SK-N-SH (cell line): Measurements from ENCODE around the gene LRRC34. TPM values are rescaled to one million over a fixed set of nuclear protein-coding genes. Genes with fewer than 3 reads are reported as not detected.

Source experiments
- CTCF ChIA-PET: fragments of 300-600, 350-600 bp; formaldehyde crosslinking; extraction: SDS; loops from one replicate; lab custom pipeline; 2021; lab: Yijun Ruan, JAX
- POLR2A ChIA-PET: fragments of 350-600 bp; sonication (Branson Sonifier 250); formaldehyde crosslinking; extraction: SDS; loops from one replicate; lab custom pipeline; 2020; ENCODE audit warnings: antibody characterized with exemption, inconsistent platforms; lab: Yijun Ruan, JAX
- DNase-seq: peaks from one replicate; pipeline ENCODE4 v3.0.0; 2012
- H2AFZ ChIP-seq: fragments of 200-600 bp; sonication (generic); 2 replicates; pipeline ENCODE4 v1.8.1; 2016; ENCODE audit warnings: antibody characterized with exemption, mild to moderate bottlenecking, low read depth
- H3F3A ChIP-seq: fragments of 200-600 bp; sonication (generic); replicated peaks from 2 replicates; pipeline ENCODE3; 2016; ENCODE audit warnings: antibody characterized with exemption, mild to moderate bottlenecking; ENCODE audit not compliant: insufficient read depth
- H3K27ac ChIP-seq, 2 experiments: fragments of 200-500 bp in 1 of 2; fragments of 200-600 bp in 1 of 2; sonication (Bioruptor generic) in 1 of 2; sonication (generic), shearing (Covaris generic) in 1 of 2; 2 replicates each; pipeline versions ENCODE4 v1.5.1 to v1.6.1; 2014 to 2016; ENCODE audit warnings: low read depth in 2 of 2, inconsistent platforms in 1 of 2, low read length in 1 of 2, mild to moderate bottlenecking in 1 of 2, mixed read lengths in 1 of 2
- H3K27me3 ChIP-seq: fragments of 200-600 bp; sonication (generic), shearing (Covaris generic); 2 replicates; pipeline ENCODE4 v1.6.1; 2016; ENCODE audit warnings: mixed run types; ENCODE audit not compliant: insufficient read depth
- H3K36me3 ChIP-seq, 2 experiments: fragments of 200-500 bp in 1 of 2; fragments of 200-600 bp in 1 of 2; sonication (Bioruptor generic) in 1 of 2; sonication (generic) in 1 of 2; replicated peaks in 1 of 2; 2 replicates each; pipeline versions ENCODE3 to v1.5.1; 2014 to 2016; ENCODE audit warnings: low read length in 1 of 2, mild to moderate bottlenecking in 1 of 2; ENCODE audit not compliant: insufficient read depth in 2 of 2, control insufficient read depth in 1 of 2
- H3K4me1 ChIP-seq, 2 experiments: fragments of 200-500 bp in 1 of 2; fragments of 200-600 bp in 1 of 2; sonication (Bioruptor generic) in 1 of 2; sonication (generic), shearing (Covaris generic) in 1 of 2; 2 replicates each; pipeline versions ENCODE4 v1.5.1 to v1.6.1; 2014 to 2016; ENCODE audit warnings: low read depth in 1 of 2, low read length in 1 of 2, mixed run types in 1 of 2; ENCODE audit not compliant: insufficient read depth in 2 of 2, control insufficient read depth in 1 of 2
- H3K4me2 ChIP-seq: fragments of 200-600 bp; sonication (generic), shearing (Covaris generic); 2 replicates; pipeline ENCODE4 v1.6.1; 2017; ENCODE audit warnings: mixed run types
- H3K4me3 ChIP-seq, 2 experiments: fragments of 200-500 bp in 1 of 2; fragments of 200-600 bp in 1 of 2; sonication (Bioruptor generic) in 1 of 2; sonication (generic), shearing (Covaris generic) in 1 of 2; 2 replicates each; pipeline versions ENCODE4 v1.5.1 to v1.8.1; 2014 to 2016; ENCODE audit warnings: low read depth in 2 of 2, inconsistent platforms in 1 of 2, low read length in 1 of 2, mild to moderate bottlenecking in 1 of 2, mixed read lengths in 1 of 2, moderate library complexity in 1 of 2
- H3K79me2 ChIP-seq: fragments of 200-600 bp; sonication (generic); 2 replicates; pipeline ENCODE4 v1.8.1; 2017; ENCODE audit warnings: mild to moderate bottlenecking; ENCODE audit not compliant: insufficient read depth
- H3K9ac ChIP-seq: fragments of 200-600 bp; sonication (generic); 2 replicates; pipeline ENCODE4 v1.6.1; 2017; ENCODE audit warnings: mixed run types
- H3K9me2 ChIP-seq: fragments of 200-600 bp; sonication (generic); 2 replicates; pipeline ENCODE4 v1.6.1; 2017; ENCODE audit warnings: mixed run types
- H3K9me3 ChIP-seq: fragments of 200-600 bp; sonication (generic); 2 replicates; pipeline ENCODE4 v1.6.1; 2017; ENCODE audit warnings: mixed run types, mild to moderate bottlenecking, moderate library complexity
- H4K20me1 ChIP-seq: fragments of 200-600 bp; sonication (generic); 2 replicates; pipeline ENCODE4 v1.6.1; 2017; ENCODE audit warnings: mild to moderate bottlenecking, mixed run types; ENCODE audit not compliant: insufficient read depth
- CHD2 ChIP-seq: fragments of 150-350 bp; IDR thresholded peaks from 2 replicates; pipeline ENCODE4 v1.6.1; 2018; ENCODE audit warnings: low read length; ENCODE audit not compliant: partially characterized antibody
- ELF1 ChIP-seq: IDR thresholded peaks from 2 replicates; pipeline ENCODE4 v1.4.0; 2012
- FOSL2 ChIP-seq: IDR thresholded peaks from 2 replicates; pipeline ENCODE4 v1.4.0; 2012; ENCODE audit warnings: low read depth, mild to moderate bottlenecking, moderate library complexity, borderline replicate concordance
- JUND ChIP-seq: IDR thresholded peaks from 2 replicates; pipeline ENCODE4 v1.4.0; 2012
- MAX ChIP-seq: IDR thresholded peaks from 2 replicates; pipeline ENCODE4 v1.4.0; 2012; ENCODE audit warnings: low read depth
- MEF2A ChIP-seq: IDR thresholded peaks from 2 replicates; pipeline ENCODE4 v1.4.0; 2012; ENCODE audit warnings: low read depth, borderline replicate concordance
- NRF1 ChIP-seq: IDR thresholded peaks from 2 replicates; pipeline ENCODE4 v1.6.1; 2012; ENCODE audit warnings: low read depth, mild to moderate bottlenecking, low read length
- RCOR1 ChIP-seq: fragments of 150-350 bp; IDR thresholded peaks from 2 replicates; pipeline ENCODE4 v1.6.1; 2017; ENCODE audit warnings: antibody characterized with exemption, low read length
- RXRA ChIP-seq: IDR thresholded peaks from 2 replicates; pipeline ENCODE4 v1.4.0; 2012; ENCODE audit warnings: low read depth, mild to moderate bottlenecking, borderline replicate concordance
- SIN3A ChIP-seq: IDR thresholded peaks from 2 replicates; pipeline ENCODE4 v1.6.1; 2012; ENCODE audit warnings: low read depth, mild to moderate bottlenecking, low read length, moderate library complexity, borderline replicate concordance
- USF2 ChIP-seq: fragments of 150-350 bp; IDR thresholded peaks from 2 replicates; pipeline ENCODE4 v1.6.1; 2017; ENCODE audit warnings: antibody characterized with exemption, low read length, low read depth, borderline replicate concordance
- WGBS: methylation state at CpG from one replicate; pipeline ENCODE4 v1.1.6; 2017; ENCODE audit warnings: low lambda C conversion rate; 5-methylcytosine and 5-hydroxymethylcytosine counted together
- polyA plus RNA-seq, 3 experiments: library from polyadenylated mRNA; depleted of rRNA; stranded (reverse); fragments of >200 nt; gene quantifications; 2 replicates each; pipeline ENCODE4 v1.2.3, GENCODE V29; 2012
- TF ChIP-seq, protein P1 (sequence below): IDR thresholded peaks from 2 replicates; pipeline ENCODE4 v1.6.1; 2012; ENCODE audit warnings: mild to moderate bottlenecking, low read depth, low read length, moderate library complexity

The LRRC34 gene
- polyA plus RNA-seq, 1 of the 3 experiments (the other 2 are of a cell fraction), result 1.6 TPM

- Histone ChIP-seq H3K9ac (no peak overlapping the region), H3K36me3 (peaks cover 57 to 83% of the 10 kb centered on the region in 2 experiments), H3K9me2 (no peaks in the 10 kb centered on the region), H2AFZ (no peak overlapping the region), H4K20me1 (no peaks in the 10 kb centered on the region), H3K9me3 (no peaks in the 10 kb centered on the region), H3K4me3 (no peak overlapping the region), H3K4me2 (no peak overlapping the region), H3K27me3 (no peaks in the 10 kb centered on the region), H3F3A (peaks cover 22% of the 10 kb centered on the region), H3K27ac (no peak overlapping the region), H3K79me2 (peaks cover 4% of the 10 kb centered on the region), H3K4me1 (0 out of 4 replicates have a peak, but pooled peaks cover 0 to 4% of the 10 kb centered on the region in 2 experiments)
- ChIA-PET POLR2A (interaction anchor here (0.7 kb wide), 1 partner anchor 10 kb away, joined by 4 read pairs; no protein-coding TSS in a partner anchor), CTCF (interaction anchor here (0.6 kb wide), 1 partner anchor 22 kb away, joined by 3 read pairs; the partner anchor contains the start of genes LRRC34 and LRRIQ4)
- no peak for TF ChIP-seq RXRA
- TF ChIP-seq, protein P1, sequence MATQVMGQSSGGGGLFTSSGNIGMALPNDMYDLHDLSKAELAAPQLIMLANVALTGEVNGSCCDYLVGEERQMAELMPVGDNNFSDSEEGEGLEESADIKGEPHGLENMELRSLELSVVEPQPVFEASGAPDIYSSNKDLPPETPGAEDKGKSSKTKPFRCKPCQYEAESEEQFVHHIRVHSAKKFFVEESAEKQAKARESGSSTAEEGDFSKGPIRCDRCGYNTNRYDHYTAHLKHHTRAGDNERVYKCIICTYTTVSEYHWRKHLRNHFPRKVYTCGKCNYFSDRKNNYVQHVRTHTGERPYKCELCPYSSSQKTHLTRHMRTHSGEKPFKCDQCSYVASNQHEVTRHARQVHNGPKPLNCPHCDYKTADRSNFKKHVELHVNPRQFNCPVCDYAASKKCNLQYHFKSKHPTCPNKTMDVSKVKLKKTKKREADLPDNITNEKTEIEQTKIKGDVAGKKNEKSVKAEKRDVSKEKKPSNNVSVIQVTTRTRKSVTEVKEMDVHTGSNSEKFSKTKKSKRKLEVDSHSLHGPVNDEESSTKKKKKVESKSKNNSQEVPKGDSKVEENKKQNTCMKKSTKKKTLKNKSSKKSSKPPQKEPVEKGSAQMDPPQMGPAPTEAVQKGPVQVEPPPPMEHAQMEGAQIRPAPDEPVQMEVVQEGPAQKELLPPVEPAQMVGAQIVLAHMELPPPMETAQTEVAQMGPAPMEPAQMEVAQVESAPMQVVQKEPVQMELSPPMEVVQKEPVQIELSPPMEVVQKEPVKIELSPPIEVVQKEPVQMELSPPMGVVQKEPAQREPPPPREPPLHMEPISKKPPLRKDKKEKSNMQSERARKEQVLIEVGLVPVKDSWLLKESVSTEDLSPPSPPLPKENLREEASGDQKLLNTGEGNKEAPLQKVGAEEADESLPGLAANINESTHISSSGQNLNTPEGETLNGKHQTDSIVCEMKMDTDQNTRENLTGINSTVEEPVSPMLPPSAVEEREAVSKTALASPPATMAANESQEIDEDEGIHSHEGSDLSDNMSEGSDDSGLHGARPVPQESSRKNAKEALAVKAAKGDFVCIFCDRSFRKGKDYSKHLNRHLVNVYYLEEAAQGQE, result no peak
- 0 out of 2 replicates have a peak, but pooled peaks have one; percentile 12 for TF ChIP-seq FOSL2
- no peak for TF ChIP-seq USF2
- TF ChIP-seq SIN3A, result no peak
- no peak for TF ChIP-seq MAX
- no peak for DNase-seq
- WGBS, result 92% methylated on average over 4 of the region's 4 CpGs
Observed at GRCh38 chr3:169790687-169791429, 21.8 kb downstream of the LRRC34 start.

GRCh38 chr3:169790219-169790618 is 22.5 kb downstream of the LRRC34 start:
- DNase-seq, result no peak
- H3K9ac ChIP-seq, result no peak overlapping the region
- POLR2A ChIA-PET, result no interaction called here
- CTCF ChIA-PET, result no interaction called here
- TF ChIP-seq JUND, result no peak
- TF ChIP-seq MEF2A, result no peak
- no peak for TF ChIP-seq NRF1
- no peak for TF ChIP-seq RCOR1
- TF ChIP-seq CHD2, result no peak
- no peak for TF ChIP-seq ELF1
- H3K79me2 ChIP-seq, result peaks cover 4% of the 10 kb centered on the region
- H3K4me3 ChIP-seq, result no peak overlapping the region
- peaks cover 59 to 83% of the 10 kb centered on the region in 2 experiments for H3K36me3 ChIP-seq
- H3K4me1 ChIP-seq, result 0 out of 4 replicates have a peak, but pooled peaks cover 0 to 4% of the 10 kb centered on the region in 2 experiments
- no peak overlapping the region for H2AFZ ChIP-seq
- no peaks in the 10 kb centered on the region for H4K20me1 ChIP-seq
- H3K27me3 ChIP-seq, result no peaks in the 10 kb centered on the region
- H3K9me2 ChIP-seq, result no peaks in the 10 kb centered on the region
- no peak overlapping the region for H3K4me2 ChIP-seq
- no peak overlapping the region for H3K27ac ChIP-seq
- H3K9me3 ChIP-seq, result no peaks in the 10 kb centered on the region
- H3F3A ChIP-seq, result peaks cover 20% of the 10 kb centered on the region
